HEK293T (cell line): ENCODE measurements around the gene LRRC37A2.
"Not testable (repeated sequence)": the region's sequence is repeated elsewhere in the genome, so short reads cannot be mapped to it uniquely, and the experiment has no call there.

ENCODE experiments used
- CTCF ChIA-PET: fragments of 350-600 bp; formaldehyde crosslinking; extraction: SDS; loops from one replicate; lab custom pipeline; 2021; ENCODE audit warnings: antibody characterized with exemption, inconsistent platforms; lab: Yijun Ruan, JAX
- POLR2A ChIA-PET: fragments of 350-600 bp; formaldehyde crosslinking; extraction: SDS; loops from one replicate; lab custom pipeline; 2020; ENCODE audit warnings: antibody characterized with exemption, inconsistent platforms; lab: Yijun Ruan, JAX
- DNase-seq: peaks from one replicate; pipeline ENCODE4 v3.0.0; 2012; ENCODE audit warnings: mixed read lengths; ENCODE audit errors: extremely low spot score

LRRC37A2 gene

GRCh38 chr17:46590157-46591146 is 78.2 kb downstream of the LRRC37A2 start, which contains the start of gene NSF:
Gene NSF, plus strand, starts transcription at chr17:46590669. Its CDS starts 107 bp downstream, at chr17:46590776.
- POLR2A ChIA-PET, DNase-seq, CTCF ChIA-PET: not testable (repeated sequence)

DNA sequence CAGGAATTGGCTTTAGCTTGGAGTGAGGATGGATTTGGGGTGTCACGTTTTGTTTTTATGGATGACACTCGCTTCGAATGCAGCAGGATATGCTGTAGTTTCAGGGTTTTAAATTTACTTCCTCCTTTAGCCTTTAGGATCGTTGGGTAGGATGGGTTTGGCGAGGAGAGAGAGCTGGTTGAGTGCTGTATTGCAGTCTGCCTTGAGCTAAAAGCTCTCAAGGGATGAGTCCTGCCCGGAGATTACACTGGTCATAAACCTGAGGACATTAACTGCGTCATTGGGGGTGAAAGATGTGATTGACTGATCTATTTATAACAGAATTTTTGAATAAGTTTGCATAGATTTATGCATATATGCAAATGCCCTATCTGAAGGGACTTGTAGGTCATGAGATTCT is 79.1 kb downstream of the LRRC37A2 start:
- POLR2A ChIA-PET, CTCF ChIA-PET, DNase-seq: not testable (repeated sequence)

- POLR2A ChIA-PET, DNase-seq, CTCF ChIA-PET: not testable (repeated sequence)
Observed at GRCh38 chr17:46598344-46598931, 86.2 kb downstream of the LRRC37A2 start.

- DNase-seq, POLR2A ChIA-PET, CTCF ChIA-PET: not testable (repeated sequence)
Observed at GRCh38 chr17:46600767-46601166, 88.5 kb downstream of the LRRC37A2 start.

DNA sequence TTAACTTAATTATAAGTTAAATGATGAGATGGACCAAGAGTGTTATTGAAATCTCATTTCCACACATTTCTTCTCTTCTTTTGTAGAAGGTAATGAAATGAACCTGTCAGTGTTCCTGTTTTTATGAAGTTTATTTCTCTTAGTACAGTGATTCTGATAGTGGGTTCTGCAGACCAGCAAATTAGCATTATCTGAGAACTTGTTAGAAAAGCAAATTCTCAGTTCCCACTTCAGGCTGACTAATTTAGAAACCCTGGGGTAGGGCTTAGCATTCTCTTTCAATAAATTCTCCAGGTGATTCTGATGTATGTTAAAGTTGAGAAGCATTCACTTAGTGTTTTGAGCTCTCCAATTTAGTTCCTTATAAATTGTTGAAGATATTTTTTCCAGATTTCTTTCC is 90.9 kb downstream of the LRRC37A2 start:
- CTCF ChIA-PET, DNase-seq, POLR2A ChIA-PET: not testable (repeated sequence)
